CD4-positive, alpha-beta T cell treated with Interleukin-17A for 4 hours (primary cell): Measurements from ENCODE around the gene KLF9.

Source experiments
- DNase-seq: peaks from one replicate; pipeline ENCODE4 v3.0.0-alpha.2; 2020; ENCODE audit warnings: mixed read lengths

KLF9 gene

DNA sequence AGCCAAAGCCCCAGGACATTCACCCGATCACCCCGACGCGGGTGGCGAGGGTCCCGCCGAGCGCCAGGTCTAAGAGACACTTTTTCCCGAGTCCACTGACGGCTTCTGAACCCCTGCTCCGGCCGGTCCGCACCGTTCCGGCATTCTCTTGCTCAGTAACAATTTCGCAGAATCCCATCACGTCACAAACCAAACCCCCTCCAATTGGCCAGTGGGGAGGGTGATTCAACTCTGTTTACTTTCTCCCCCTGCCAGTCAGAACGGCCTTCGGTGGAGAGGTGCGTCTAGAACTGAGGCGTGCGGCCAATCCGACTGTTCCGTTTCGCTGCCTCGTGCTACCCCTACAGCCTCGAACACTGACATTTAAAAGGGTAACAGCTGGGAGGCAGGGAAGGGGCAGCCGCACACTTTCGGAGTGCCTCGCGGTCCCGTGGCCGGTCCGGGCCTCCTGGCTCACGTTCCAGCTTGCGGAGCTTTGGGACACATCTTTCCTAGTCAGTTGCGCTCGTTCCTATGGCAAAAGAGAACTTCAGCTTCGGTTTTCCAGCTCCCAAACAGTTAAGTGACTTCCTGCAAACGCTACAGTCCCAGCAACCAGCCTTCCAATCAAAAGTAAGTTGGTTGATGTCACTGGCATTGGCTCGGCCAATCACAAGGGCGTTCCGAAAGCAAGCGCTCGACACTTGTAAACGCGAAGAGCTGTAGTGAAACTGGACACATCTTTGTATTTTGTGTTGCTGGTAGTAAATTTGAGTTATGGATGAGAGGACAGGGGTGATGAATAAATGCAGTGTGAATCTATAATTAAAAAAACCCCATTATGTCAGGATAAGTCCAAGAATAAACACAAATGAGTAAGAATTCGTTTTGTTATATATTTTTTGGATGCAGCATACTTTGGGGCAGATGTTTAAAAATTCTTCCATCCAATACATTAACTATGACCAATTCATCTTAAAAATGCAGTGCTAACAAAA lies at the start of gene KLF9:
Gene KLF9 (minus strand): TSS at position 859 of the 977 bp plus-strand sequence. CDS start 1,294 bp downstream, outside the sequence.
- peak; percentile 88 for DNase-seq

- DNase-seq: no peak
Observed at GRCh38 chr9:70463877-70464276, 49.4 kb upstream of the KLF9 start.

DNA sequence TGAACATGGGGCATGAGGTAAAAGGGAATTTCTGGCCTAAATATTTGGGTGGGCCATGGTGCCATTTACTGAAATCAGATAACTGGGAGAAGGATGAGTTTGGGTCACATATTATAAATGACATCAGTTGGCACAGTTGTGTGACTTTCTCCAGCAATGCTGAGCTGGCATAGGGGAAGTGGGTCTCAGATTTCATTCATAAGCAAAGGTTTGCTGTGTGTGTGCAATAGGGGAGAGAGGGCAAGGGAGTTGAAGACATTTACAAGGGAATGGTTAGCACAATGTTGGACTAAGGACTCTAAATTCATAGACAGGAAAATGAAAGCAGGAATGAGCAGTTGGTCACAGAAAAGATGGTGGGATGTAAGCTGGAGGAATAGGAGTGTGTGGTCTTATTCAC lies 47.8 kb upstream of the KLF9 start:
- no peak for DNase-seq

- DNase-seq: no peak
Observed at GRCh38 chr9:70457235-70457634, 42.8 kb upstream of the KLF9 start.

- no peak for DNase-seq
Observed at GRCh38 chr9:70455993-70456704, 41.7 kb upstream of the KLF9 start.

- DNase-seq: no peak
Observed at GRCh38 chr9:70452365-70452764, 37.9 kb upstream of the KLF9 start.

GRCh38 chr9:70451765-70452164 lies 37.3 kb upstream of the KLF9 start:
- DNase-seq: no peak

GRCh38 chr9:70450738-70451137 lies 36.3 kb upstream of the KLF9 start:
- DNase-seq: no peak

DNA sequence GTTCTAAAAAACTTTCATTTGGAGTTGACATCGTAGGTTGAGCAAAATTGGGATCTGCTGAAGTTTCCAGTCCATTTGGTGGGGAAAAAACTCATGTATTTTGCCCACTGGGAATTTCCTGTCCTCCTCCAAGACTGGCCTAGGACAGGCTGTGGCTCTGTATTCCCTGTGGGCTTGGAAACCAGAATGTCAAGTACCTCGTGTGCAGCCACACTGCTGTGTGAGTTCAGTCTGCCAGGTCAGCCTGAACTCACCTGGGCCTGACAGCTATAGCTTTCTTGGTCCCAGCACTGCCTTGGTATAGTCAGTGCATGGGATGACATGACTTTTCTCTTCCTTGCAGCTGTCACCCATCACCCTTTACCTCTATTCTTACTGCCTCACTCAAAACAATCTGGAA lies 35.0 kb upstream of the KLF9 start:
- DNase-seq: no peak

DNA sequence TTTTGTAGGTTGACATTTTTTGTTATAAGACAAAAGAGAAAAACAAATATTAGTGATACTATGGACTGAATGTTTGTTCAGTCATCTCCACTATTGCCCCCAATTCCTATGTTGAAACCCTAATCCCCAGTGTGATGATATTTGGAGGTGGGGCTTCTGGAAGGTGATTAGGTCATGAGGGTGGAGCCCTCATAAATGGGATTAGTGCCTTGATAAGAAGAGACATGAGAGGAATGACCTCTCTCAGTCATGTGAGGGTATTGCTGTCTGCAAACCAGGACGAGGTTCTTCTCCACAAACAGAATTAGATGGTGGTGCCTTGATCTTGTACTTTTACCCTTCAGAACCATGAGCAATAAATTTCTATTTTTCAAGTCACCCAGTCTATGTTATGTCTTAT lies 34.5 kb upstream of the KLF9 start:
- DNase-seq: no peak

- no peak for DNase-seq
Observed at GRCh38 chr9:70444904-70445303, 30.4 kb upstream of the KLF9 start.

- no peak for DNase-seq
Observed at GRCh38 chr9:70442328-70442848, 27.9 kb upstream of the KLF9 start.

DNA sequence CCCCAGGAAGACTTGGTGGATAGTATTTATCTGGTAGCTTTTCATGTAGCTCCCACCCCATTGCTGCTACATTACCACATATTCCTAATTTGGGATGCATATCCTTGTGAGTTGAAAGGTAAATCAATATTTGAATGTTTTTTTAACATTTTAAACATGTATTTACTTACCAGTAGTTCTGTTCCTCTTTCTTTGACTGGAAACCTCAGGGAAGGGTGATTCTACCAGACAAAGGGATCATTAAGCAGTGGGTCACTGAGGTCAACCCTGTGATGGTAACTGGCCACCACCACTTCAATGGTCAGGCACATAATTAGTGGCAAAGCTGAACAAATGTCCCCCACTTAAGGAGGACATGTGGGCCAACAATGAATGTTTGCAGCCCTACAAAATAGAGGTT lies 27.2 kb upstream of the KLF9 start:
- no peak for DNase-seq

- no peak for DNase-seq
Observed at GRCh38 chr9:70439991-70440706, 25.7 kb upstream of the KLF9 start.

GRCh38 chr9:70438341-70438928 lies 24.0 kb upstream of the KLF9 start:
- peak; percentile 8 for DNase-seq

DNA sequence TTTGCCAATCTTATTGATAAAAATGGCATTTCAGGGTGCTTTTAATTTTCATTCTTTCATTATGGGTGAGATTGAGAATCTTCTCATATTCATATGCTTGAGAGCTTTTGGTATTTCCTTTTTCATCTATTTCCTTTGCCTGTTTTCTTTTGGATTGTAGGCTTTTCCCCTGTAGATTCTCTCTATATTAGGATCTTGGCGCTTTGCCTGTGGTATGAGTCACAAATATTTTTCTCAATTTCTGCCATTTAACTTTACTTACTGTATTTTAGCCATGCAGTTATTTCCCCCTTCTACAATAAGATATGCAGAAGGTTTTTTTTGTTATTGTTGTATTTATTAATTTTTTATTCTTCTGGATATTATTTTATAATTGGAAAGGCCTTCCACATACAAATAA lies 21.5 kb upstream of the KLF9 start:
- DNase-seq: no peak

DNA sequence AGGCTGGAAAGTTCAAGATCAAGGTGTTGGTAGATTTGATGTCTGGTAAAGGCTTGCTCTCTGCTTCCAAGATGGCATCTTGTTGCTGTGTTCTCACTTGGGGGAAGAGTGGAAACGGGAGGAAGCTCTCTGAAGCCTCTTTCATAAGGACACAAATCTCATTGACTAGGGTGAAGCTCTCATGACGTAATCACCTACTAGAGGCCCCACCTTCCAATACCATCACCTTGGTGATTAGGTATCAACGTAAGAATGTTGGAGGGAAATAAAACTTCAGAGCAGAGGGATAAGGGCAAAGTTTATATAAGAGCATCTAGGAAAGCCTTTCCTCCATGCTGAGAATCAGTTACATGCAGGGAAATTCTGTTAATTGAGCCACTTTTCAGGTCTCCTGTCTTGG lies 15.4 kb upstream of the KLF9 start:
- no peak for DNase-seq

DNA sequence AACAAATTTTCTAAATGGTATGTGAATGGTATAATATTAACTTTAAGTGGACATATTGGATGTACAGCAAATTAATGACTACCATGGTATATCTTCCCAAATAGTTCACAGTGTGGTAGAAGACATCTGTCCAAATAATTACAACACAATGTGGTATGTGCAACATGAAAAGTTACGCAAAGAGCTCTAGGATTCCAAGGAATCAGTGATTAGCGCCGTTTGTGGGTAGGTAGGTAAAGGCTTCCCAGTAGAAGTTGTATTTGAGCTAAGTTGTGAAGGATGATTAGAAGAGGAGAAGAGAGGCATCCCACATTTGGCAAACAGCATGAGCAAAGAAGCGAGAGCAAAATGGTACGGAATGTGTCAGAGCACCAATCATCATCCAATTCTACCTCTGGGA lies 14.3 kb upstream of the KLF9 start:
- DNase-seq: no peak

GRCh38 chr9:70427161-70427945 lies 12.9 kb upstream of the KLF9 start:
- no peak for DNase-seq

- DNase-seq: no peak
Observed at GRCh38 chr9:70425192-70425591, 10.7 kb upstream of the KLF9 start.

DNA sequence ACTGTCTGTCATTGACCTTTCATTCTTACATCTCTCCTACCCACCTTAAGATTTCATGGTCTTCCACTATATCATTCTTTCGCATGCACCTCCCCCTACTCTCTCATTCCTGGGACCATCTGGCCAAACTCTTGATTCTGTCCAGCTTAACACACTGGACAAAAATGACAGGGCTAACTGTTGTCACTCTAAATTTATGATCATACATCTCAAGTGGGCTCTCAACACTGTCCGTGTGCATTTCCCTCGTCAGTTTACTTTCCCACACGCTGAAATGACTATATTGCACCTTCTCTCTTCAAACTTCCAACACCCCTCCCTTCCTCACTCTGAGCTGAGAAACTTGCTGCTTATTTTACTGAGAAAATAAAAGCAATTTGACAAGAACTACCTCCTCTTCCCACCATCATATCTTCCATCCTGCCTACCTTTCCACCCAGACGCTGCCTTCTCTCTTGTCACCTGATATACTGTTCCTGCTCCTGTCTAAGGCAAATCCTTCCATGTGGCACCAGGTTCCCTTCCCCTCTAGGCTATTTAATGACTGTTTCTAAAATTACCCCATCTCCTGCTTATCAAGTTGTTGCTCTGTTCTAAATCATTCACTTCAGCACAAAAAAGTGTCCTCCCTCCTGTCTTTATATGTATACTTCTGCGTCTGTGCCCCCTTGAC lies 8.1 kb upstream of the KLF9 start:
- DNase-seq: no peak
